ENCODE measurements around the gene KRT33B. TPM values are rescaled to one million over a fixed set of nuclear protein-coding genes. Genes with fewer than 3 reads are reported as not detected.
A peak's percentile ranks its signal among the peaks of the same experiment; 100 is the strongest.

Gene KRT33B
- total and polyA plus RNA-seq, 2 of the 13 experiments (the other 11 are each of a cell fraction or from before 2014, with no cell fraction given) = not detected

- peak; percentile 81 for TF ChIP-seq HNF4G (IDR thresholded peaks at IDR 0.05; ENCODE audit: borderline replicate concordance, low read depth, low read length)
- TF ChIP-seq HNF4G (CRISPR knock-in tag; IDR thresholded peaks at IDR 0.05; ENCODE audit: borderline replicate concordance, low read depth) = peak; percentile 90; the same call in 1 of the 2 replicates
- no peak for TF ChIP-seq SOX6 (IDR thresholded peaks at IDR 0.05)
- TF ChIP-seq SOX6 (CRISPR knock-in tag; IDR thresholded peaks at IDR 0.05) = peak; percentile 85
- TF ChIP-seq ADNP (CRISPR knock-in tag; IDR thresholded peaks at IDR 0.05) = no peak
- peak; percentile 91; the same call in 1 of the 2 replicates for TF ChIP-seq AHDC1 (CRISPR knock-in tag; IDR thresholded peaks at IDR 0.05; ENCODE audit: borderline replicate concordance)
- TF ChIP-seq ZNF646 (CRISPR knock-in tag; IDR thresholded peaks at IDR 0.05) = no peak
- TF ChIP-seq FIP1L1 (IDR thresholded peaks at IDR 0.05; ENCODE audit: borderline replicate concordance, insufficient read depth, low read depth, low read length) = no peak
- TF ChIP-seq HHEX (CRISPR knock-in tag; IDR thresholded peaks at IDR 0.05) = no peak
- TF ChIP-seq ZFP62 (CRISPR knock-in tag; IDR thresholded peaks at IDR 0.05) = no peak
- TF ChIP-seq PATZ1 (CRISPR knock-in tag; IDR thresholded peaks at IDR 0.05) = peak; percentile 27; the same call in 1 of the 2 replicates
- no peak for TF ChIP-seq ZNF510 (CRISPR knock-in tag; IDR thresholded peaks at IDR 0.05; ENCODE audit: low read depth)
- 0 out of 2 replicates have a peak, but pooled peaks have one; percentile 29 for TF ChIP-seq ZNF670 (CRISPR knock-in tag; IDR thresholded peaks at IDR 0.05; ENCODE audit: borderline replicate concordance)
- TF ChIP-seq KAT2B (IDR thresholded peaks at IDR 0.05; ENCODE audit: borderline replicate concordance, low read depth, low read length) = no peak
- TF ChIP-seq RFX5 (IDR thresholded peaks at IDR 0.05; ENCODE audit: low read depth, low read length) = no peak
- no peak; the same call in 1 of the 2 replicates for TF ChIP-seq ZNF317 (CRISPR knock-in tag; IDR thresholded peaks at IDR 0.05)
- no peak for TF ChIP-seq ONECUT2 (CRISPR knock-in tag; IDR thresholded peaks at IDR 0.05)
Measured at GRCh38 chr17:41415833-41416335, 46.3 kb upstream of the KRT33B start (continued).
